KMS-11 (cell line): ENCODE measurements around the gene MYO7B.

Source experiments
- H2AFZ ChIP-seq: fragments of 200-600 bp; sonication (generic); 2 replicates; pipeline ENCODE4 v1.6.1; 2016; ENCODE audit warnings: antibody characterized with exemption, mixed run types, low read depth
- H3K27ac ChIP-seq: fragments of 200-600 bp; sonication (generic); 2 replicates; pipeline ENCODE4 v1.6.1; 2016; ENCODE audit warnings: mild to moderate bottlenecking, mixed run types
- H3K27me3 ChIP-seq: fragments of 200-600 bp; sonication (generic); 2 replicates; pipeline ENCODE4 v1.6.1; 2017; ENCODE audit warnings: mild to moderate bottlenecking, low read depth, mixed run types, moderate library complexity; ENCODE audit not compliant: insufficient read depth
- H3K36me3 ChIP-seq: fragments of 200-600 bp; sonication (generic); 2 replicates; pipeline ENCODE4 v1.6.1; 2017; ENCODE audit warnings: mild to moderate bottlenecking, mixed run types; ENCODE audit not compliant: insufficient read depth
- H3K4me1 ChIP-seq: fragments of 200-600 bp; sonication (generic); 2 replicates; pipeline ENCODE4 v1.6.1; 2016; ENCODE audit warnings: mild to moderate bottlenecking, low read depth, mixed run types; ENCODE audit not compliant: poor library complexity, severe bottlenecking
- H3K4me2 ChIP-seq: fragments of 200-600 bp; sonication (generic); 2 replicates; pipeline ENCODE4 v1.7.0; 2016; ENCODE audit warnings: mild to moderate bottlenecking, mixed run types
- H3K4me3 ChIP-seq: fragments of 200-600 bp; sonication (generic); IDR thresholded peaks from 2 replicates; pipeline ENCODE4 v1.6.1; 2017; ENCODE audit warnings: low read depth, low read length, mixed read lengths; ENCODE audit not compliant: insufficient read depth
- H3K79me2 ChIP-seq: fragments of 200-600 bp; sonication (generic); 2 replicates; pipeline ENCODE4 v1.6.1; 2016; ENCODE audit warnings: low read depth, mixed run types; ENCODE audit not compliant: insufficient read depth
- H3K9ac ChIP-seq: fragments of 200-600 bp; sonication (generic); 2 replicates; pipeline ENCODE4 v1.6.1; 2016; ENCODE audit warnings: mild to moderate bottlenecking, mixed run types
- H4K20me1 ChIP-seq: fragments of 200-600 bp; sonication (generic); 2 replicates; pipeline ENCODE4 v1.6.1; 2016; ENCODE audit warnings: mild to moderate bottlenecking, mixed run types; ENCODE audit not compliant: insufficient read depth
- CTCF ChIP-seq: fragments of 200-600 bp; sonication (generic); conservative IDR thresholded peaks from 2 replicates; pipeline ENCODE4 v1.6.1; 2017; ENCODE audit warnings: low read depth, mild to moderate bottlenecking, antibody characterized with exemption, low read length, moderate library complexity, mixed read lengths

Gene MYO7B

GRCh38 chr2:127614246-127614645 is 78.8 kb downstream of the MYO7B start:
- Histone ChIP-seq H2AFZ (no peak overlapping the region), H3K4me3 (no peak overlapping the region), H3K4me1 (no peaks in the 10 kb centered on the region), H3K27ac (no peak overlapping the region), H4K20me1 (no peaks in the 10 kb centered on the region), H3K36me3 (no peaks in the 10 kb centered on the region), H3K79me2 (no peaks in the 10 kb centered on the region), H3K9ac (no peak overlapping the region), H3K4me2 (no peak overlapping the region), H3K27me3 (no peaks in the 10 kb centered on the region)
- TF ChIP-seq CTCF = no peak

GRCh38 chr2:127614731-127615130 is 79.2 kb downstream of the MYO7B start:
- no peak overlapping the region for H3K4me2 ChIP-seq
- H3K4me3 ChIP-seq = no peak overlapping the region
- no peak overlapping the region for H3K9ac ChIP-seq
- no peak overlapping the region for H3K27ac ChIP-seq
- H2AFZ ChIP-seq = no peak overlapping the region
- H3K27me3 ChIP-seq = no peaks in the 10 kb centered on the region
- H4K20me1 ChIP-seq = no peaks in the 10 kb centered on the region
- TF ChIP-seq CTCF = no peak
- no peaks in the 10 kb centered on the region for H3K4me1 ChIP-seq
- H3K36me3 ChIP-seq = no peaks in the 10 kb centered on the region
- H3K79me2 ChIP-seq = no peaks in the 10 kb centered on the region

GRCh38 chr2:127615511-127616166 is 80.2 kb downstream of the MYO7B start:
- Histone ChIP-seq H4K20me1 (no peaks in the 10 kb centered on the region), H3K27me3 (no peaks in the 10 kb centered on the region), H3K36me3 (no peaks in the 10 kb centered on the region), H2AFZ (no peak overlapping the region), H3K4me2 (no peak overlapping the region), H3K79me2 (no peaks in the 10 kb centered on the region), H3K4me1 (no peaks in the 10 kb centered on the region), H3K9ac (no peak overlapping the region), H3K4me3 (no peak overlapping the region), H3K27ac (no peak overlapping the region)
- no peak for TF ChIP-seq CTCF

- Histone ChIP-seq H3K4me2 (no peak overlapping the region), H3K27ac (no peak overlapping the region), H4K20me1 (no peaks in the 10 kb centered on the region), H3K79me2 (no peaks in the 10 kb centered on the region), H3K36me3 (no peaks in the 10 kb centered on the region), H3K9ac (no peak overlapping the region), H2AFZ (no peak overlapping the region), H3K4me3 (no peak overlapping the region), H3K27me3 (no peaks in the 10 kb centered on the region), H3K4me1 (no peaks in the 10 kb centered on the region)
- no peak for TF ChIP-seq CTCF
Measured at GRCh38 chr2:127618551-127619202, 83.2 kb downstream of the MYO7B start.
